NOMO-1 treated with dmso at 0.1 percent for 144 hours (cell line): ENCODE measurements around the gene AGPAT2.

Experiments
- DNase-seq: peaks from one replicate; lab custom pipeline; 2025; ENCODE audit not compliant: unreplicated experiment; lab: John Stamatoyannopoulos, UW

Gene AGPAT2

DNA sequence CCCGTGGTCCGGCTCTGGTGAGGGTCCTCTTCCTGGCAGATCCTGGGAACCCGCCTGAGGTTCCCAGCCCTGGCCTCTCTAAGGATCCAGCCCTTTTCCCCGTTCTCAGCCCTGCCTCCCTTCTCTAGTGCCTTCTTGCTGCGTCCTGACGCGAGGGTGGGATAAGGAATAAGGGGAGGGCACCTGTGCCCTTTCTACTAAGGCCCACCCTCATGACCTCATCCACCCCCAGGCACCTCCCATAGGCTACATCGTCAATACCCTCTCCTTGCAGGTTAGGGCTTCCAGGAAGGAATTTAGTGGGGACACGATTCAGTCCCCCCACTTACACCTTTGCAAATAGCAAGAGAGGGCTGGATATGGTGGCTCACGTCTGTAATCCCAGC, 14.4 kb upstream of the AGPAT2 start:
- no peak for DNase-seq

DNA sequence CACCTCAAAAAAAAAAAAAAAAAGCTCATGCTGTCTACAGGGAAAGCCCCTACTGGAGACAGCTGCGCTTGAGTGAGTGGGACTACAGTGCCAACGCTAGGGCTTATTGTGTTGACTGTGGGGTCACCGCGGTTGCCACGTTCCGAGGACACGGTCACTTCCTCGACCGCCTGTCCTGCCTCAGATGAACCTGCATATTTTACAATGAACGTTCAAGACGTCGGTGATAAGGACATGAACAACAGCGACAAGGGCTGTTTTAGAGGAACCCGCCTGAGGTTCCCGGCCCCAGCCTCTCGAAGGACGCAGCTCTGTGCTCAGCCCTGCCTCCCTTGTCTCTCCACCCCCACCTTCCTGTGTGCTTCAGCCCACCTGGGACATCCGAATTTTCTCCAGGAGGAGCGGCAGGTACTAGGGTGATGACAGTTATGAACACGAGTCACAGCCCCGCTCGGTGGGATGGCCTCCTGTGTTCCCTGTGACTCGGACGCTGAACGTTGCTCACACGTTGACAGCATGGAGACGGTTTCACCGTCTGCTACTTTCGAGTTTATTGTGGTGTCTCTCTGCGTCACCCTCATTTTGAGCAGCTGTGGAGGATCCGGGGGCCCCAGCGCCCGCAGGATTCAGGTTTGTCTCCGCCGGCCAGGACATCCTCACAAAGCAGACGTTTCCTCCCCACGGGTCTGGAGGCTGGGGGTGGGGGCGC, 13.9 kb upstream of the AGPAT2 start:
- no peak for DNase-seq

DNA sequence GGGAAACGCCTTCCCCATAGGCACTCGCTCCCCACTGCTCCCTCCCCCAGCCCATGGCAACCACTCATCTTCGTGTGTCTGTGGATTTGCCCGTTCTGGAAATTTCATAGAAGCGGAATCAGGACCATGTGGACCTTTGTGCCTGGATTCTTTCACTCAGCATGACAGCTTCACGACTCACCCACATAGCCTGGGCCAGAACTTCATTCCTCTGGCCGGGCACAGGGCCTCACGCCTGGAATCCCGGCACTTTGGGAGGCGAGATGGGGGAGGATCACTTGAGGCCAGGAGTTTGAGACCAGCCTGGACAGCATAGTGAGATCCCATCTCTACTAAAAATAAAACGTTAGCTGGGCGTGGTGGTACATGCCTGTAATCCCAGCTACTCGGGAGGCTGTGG, 13.0 kb upstream of the AGPAT2 start:
- DNase-seq, result no peak

DNA sequence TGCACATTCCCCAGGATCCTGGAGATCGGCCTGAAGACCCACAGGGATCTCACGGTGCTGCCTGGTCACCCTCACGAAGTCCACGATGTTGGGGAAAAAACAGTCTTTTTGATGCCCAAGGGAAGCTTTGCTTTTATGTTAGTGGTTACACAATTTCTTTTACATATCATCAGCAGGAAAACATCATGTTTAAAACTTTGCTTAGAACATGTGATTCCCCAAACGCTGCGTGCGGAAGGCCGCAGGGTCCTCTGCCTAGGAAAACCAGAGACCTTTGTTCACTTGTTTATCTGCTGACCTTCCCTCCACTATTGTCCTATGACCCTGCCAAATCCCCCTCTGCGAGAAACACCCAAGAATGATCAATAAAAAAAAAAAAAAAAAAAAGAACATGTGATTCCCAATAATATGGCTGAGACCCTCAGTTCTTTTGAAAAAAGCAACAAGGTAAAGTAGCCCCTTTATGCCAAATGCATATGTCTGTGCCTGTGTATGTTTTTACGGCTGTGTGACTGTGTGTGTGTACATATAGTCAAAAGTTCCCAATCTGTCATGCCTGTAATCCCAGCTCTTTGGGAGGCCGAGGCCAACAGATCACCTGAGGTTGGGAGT, 11.5 kb upstream of the AGPAT2 start:
- DNase-seq, result no peak

DNA sequence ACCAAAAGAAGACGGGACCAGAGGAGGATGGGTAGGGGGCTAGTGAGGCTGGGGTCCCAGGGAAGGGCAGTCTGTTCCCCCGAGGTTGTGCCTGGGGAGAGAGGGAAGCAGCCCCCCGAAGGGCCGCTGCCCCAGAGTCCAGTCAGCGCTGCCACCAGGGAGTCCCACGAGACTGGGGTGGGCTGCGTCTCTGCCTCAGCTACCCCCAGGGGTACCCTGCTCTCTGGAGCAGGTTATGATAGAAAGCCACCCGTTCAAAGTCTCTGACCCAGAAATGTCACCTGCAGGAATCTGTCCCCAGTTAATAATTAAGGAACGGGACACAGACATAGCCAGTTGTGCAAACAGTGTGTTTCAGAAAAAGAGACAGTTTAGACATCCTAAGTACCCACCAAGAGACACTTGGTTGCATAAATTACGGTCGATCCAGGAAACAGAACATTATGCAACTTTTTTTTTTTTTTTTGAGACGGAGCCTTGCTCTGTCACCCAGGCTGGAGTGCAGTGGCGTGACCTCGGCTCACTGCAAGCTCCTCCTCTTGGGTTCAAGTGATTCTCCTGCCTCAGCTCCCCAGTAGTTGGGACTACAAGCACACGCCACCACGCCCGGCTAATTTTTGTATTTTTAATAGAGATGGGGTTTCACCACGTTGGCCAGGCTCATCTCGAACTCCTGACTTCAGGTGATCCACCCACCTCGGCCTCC, 10.7 kb upstream of the AGPAT2 start:
- DNase-seq, result peak; percentile 89

DNA sequence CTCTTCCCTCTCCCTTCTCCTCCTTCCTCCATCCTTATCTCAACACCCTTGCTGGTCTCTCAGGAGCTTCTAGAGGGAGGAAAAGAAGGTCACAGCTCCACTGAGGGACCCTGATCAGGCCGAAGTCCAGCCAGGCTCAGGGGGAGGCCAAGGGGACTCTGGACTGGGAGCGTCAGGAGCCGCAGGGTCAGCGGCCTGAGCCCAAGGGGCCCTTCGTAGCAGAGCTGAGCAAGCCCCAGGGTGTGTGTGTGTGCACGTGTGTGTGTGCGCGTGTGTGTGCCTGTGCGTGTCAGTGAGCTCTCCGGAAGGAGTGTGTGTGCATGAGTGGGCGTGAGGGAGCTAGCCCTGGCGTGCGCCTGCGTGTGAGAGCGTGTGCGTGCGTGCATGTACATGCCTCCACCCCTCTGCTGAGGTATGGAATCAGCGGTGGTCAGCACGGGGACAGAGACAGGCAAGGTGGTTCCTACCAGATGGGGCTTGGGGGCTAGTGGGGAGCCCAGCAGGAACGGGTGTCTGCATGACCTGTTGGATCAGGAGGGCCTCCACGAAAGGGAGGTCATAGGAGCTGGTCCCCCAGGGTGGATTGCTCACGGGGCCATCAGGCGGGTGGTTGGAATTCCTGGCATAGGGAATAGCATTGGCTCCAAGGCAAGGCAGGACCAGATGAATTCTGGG, 10.0 kb upstream of the AGPAT2 start:
- DNase-seq, result peak; percentile 76

DNA sequence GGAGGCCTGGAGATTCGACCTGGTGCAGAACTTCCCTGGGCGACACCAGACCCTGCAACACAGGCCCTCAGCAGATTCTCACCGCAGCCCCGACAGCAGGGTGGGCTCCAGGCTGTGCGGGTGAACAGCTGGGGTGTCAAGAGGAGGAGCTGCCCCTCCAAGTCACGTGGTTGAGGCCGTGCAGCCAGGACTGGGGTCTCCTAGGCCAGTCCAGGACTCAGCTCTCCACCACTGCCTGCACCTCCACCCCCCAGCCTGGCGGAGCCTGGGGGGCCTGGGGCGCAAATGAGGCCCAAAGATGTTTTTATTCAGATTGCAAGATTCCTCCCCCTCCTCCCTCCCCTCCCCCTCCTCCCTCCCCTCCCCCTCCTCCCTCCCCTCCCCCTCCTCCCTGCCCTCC, 9.2 kb upstream of the AGPAT2 start:
- no peak for DNase-seq

DNA sequence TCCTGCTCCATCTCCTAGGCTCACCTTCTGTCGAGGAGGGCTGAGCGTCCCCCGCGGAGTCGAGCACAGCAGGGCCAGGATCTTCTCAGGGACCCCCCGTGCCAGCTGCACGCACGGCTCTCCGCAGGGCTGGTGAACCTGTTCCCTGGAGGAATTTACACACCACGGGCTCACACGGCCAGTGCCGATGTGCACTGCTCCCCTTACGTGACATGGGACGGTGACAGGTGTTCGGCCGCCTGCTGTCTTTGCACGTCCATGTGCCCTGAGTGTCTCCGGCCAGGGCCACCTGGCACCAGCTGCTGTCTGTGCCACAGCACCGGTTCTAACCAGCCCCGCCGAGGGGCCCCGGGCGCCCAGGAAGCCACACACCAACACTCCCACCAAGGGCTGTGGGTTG, 8.7 kb upstream of the AGPAT2 start:
- DNase-seq, result no peak

DNA sequence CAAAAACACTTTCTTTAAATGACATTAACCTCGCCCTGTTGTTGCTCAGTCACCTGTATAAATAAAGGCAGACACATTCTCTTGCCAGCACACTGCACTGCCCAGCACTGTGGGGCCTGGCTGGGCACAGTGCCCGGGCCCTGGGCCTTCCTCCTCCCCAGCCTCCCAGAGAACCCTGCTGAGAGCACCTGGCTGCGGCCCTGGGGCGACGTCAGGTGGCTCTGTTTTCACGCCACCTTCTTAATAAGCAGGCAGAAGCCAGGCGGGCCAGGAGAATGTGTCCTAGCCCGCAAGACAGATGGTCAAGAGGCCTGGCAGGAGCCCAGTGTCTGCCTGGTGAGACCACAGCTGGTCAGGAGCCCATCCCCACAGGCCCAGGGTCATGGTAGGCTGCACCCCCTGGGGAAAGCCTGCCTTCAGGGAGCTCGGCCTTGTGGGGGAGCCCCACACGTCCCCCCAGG, 8.2 kb upstream of the AGPAT2 start:
- DNase-seq, result no peak

DNA sequence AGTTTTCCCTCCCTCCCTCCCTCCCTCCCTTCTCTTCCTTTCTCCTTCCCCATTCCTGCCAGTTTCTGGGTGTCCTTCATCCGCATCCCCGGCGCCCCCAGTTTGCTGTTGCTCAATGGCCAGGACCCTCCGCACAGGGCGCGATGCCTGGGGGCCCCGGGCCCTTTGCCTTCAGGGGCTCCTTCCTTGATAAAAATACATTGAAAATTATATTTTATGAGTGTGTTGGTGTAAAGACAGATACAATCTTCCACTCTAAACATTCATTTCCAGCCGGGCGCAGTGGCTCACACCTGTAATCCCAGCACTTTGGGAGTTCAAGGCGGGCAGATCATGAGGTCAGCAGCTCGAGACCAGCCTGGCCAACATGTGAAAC, 7.6 kb upstream of the AGPAT2 start:
- no peak for DNase-seq

DNA sequence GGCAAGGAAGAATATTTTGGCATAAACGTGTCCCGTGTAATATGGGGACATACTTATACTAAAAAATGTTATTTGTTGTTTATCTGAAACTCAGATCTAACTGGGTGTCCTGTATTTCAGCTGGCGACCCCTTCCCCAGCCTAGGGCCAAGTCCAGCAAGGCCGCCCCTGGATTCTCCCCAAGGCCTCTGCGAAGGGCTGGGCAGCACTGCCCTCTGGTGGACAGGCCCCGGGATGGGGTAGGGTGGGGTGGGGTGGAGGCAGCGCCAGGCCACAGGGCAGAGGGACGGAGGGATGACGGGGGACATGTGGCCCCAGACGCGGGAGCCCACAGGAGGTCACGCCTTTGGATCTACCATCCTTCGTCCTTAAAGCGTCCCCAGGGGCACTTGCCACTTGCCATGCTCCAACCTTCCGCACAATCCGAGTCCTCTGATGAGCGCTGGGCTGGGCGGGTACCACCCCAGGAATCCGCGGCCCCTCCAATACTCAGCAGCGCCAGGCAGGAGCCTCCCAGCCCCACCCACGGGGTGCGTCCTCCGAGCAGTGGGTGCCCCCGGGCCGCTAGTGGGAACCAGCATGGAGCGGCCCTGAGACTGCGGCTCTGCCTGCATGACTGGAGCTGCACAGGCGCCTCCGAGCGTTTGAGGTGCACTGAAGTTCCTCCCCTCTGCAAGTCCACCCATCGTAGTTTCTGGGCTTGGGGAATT, 7.1 kb upstream of the AGPAT2 start:
- DNase-seq, result peak; percentile 47

DNA sequence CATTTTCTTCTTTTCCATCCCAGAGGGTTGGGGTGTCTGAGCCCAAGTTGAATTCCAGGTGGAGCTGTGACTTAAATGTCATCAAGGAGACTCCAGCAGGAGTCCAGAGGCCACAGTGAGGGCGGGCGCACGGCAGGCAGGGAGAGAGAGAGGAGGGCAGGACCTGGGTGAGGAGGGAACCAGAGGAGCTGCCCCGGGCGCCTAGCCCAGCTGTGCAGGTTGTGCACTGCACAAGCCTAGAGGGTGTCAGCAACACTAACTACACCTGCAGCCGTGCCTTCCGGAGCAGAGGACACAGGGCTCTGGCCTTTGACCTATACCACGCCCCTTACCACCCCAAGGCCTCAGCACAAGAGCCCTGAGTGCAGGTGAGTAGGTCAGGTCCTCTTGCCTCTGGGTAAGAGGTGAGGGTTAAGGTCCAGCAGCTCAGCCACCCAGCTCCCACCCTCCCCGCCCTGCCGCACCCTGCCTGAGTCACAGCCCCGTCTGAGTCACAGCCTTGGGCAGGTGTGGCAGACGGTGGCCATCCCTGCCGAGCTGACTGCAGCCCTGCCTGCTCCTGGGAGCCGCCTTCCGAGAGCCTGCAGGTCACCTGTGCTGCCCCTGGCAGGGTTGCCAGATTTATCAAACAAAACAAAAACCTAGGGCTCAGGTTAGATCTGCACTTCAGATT, 6.4 kb upstream of the AGPAT2 start:
- DNase-seq, result no peak

DNA sequence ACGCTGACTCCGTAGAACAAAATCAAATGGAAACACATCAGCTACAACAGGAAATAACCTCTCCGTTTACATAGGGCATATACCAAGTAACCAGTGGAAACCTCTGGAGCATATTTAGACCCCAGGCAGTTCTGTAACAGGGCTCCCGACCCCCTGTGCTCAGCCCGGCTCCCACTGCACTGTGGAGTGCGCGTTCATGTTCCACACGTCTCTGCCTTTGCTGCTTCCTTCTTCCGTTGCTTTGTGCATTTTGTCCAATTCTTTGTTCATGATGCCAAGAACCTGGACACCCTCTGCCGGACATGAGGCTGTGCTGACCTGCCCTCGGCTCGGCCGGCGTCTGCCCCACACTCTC, 5.9 kb upstream of the AGPAT2 start:
- no peak for DNase-seq

DNA sequence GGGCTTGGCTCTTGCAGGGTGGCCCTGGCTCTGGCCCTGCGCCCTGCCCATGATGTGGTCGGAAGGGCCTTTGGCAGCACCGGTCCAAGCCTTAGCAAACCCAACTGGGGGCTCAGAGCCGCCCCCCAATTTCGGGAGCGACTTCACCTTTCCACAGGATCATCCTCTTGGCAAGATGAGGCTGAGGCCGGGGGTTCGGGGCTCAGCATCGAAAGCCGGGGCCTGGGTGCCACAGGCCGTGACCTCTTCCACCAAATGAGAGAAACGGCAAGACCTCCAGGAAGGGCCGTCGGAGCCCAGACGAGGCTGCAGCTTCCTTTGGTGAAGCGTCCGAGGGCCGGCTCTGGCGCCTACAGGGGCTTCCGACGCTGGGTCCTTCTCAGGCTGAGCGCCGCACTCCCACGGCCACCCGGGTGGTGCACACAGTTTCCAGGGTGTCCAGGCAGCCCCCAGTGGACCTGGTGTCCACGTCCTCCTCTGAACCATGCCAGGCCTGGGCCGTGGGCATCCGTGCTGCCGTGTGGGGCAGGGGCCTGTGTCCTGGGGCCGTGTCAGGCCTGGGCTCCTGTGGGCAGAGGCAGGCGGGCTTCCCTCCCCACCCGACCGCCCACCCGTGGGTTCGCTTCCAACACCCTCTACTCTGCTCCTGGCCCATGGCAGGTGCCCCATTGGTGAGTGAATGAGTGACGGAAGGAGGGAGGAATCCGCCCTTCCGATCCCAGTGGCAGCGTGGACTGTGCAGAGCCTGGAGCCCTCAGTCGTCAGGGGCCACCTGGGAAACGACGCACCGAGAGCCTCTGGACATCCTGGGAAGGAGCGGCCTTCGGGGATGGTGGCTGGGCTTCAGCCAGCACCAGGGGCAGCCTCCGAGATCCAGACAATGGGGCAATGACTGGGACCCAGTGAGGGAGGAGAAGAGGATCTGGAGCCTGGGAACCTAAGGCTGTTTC, 5.2 kb upstream of the AGPAT2 start:
- no peak for DNase-seq

DNA sequence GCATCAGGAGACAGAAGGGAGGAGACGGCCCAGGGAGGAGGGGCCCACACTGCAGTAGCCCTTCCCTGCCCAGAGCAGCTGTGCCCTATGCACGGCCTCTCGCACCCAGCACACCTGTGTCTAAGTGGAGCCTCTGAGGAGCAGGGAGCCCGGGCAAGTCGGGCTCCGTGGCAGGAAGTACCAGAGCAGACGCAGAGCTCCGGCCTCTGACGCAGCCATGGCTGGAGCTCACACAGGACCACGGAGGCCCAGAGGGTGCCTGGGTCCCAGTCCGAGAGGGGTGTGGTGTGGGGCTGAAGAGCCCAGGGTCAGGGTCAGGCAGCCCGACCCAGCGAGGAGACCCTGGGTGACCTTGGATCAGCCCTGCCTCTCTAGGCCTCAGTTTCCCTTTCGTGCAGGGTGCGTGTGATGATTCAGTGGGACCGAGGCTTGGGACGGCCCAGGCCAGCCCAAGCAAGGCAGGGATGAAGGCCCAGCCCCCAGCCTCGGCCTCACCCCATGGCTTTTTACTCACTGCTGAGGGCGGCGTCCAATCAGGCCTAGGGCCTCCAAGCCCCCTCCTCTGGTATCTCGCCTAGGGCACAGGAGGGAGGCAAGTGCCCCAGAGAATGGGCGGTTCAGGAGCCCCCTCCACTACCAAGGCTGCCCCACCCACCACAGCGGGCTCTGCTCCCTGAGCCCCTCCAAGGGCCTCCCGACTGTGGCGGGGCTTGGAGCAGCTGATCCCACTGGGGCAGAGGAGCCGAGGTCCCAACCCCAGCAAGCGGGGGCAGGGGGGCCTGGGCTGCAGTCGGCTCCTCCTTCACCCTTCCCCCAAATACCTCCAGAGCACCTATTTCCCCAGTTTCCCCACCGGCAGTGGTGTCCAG, 4.3 kb upstream of the AGPAT2 start:
- DNase-seq, result no peak

DNA sequence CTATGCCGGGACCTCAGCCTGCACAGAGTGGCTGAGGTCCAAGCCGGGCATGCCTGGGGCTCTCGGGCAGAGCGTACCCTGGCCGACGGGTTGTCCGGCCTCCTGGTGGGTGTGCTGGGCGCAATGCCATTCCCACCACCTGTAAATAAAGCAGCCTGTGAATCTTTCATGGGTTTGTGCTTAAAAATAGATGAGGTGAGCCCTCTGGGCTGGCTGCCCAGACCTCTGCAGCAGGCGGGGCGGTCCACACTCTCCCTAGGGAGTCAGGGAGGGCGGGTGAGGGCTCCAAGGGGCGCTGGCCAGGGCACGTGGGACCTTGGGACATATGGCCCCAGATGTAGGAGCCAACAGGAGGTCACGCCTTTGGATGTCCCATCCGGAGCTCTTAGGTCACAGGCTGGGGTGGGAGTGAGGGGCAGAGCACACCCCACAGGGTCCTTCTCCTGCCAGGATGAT, 3.6 kb upstream of the AGPAT2 start:
- DNase-seq, result no peak

DNA sequence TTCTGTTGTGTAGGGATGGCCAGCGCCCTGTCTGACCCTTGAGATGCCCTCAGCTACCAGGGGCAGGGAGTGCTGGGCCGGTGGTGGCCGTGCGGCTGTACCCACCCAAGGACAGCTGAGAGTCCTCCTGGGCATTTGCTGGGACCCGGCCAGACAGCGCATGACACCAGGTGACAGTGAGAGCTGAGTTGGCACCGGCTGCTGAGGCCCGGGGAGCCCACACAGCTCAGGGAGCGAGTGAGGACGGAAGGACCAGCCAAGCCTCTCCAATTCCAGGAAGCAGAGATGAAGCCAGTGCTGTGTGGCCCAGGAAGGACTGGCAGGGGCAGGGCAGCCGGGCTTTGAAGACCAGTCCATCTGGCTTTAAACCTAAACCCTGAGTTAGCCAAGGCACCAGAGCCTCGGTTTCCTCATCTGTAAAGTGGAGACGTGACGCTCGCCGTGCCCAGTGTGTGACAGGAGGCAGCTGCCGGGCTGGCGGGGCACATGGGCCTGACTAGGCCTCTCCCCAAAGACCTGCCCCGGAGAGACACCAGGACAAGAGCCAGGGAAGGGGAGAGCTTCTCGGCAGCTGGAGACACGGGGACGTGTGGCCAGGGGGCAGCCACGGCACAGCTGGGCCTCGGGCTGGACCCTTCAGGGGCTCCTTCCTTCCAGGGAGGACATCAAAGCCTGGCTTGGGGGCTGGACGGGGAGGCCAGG, 3.0 kb upstream of the AGPAT2 start:
- DNase-seq, result no peak

DNA sequence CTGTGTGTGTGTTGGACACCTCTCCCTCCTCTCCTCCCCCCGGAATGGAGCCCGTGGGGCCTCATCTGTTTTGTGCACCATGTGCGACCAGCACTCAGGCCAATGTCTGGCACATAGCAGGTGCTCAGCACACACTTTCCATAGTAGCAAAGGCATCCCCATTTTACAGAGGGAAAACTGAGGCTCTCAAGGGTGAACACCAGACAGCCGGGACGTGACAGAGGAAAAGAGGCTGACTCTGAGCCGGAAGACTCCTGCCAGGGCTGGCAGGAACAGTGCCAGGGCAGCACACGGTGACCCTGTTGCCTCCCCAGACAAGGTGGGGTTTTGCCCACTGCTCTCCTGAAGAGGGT, 1.8 kb upstream of the AGPAT2 start:
- DNase-seq, result no peak
